NCI-H1417 (cell line): ENCODE data around the gene RNLS.

Experiments used
- DNase-seq, 3 experiments: peaks; one replicate each; lab custom pipeline; 2025; lab: John Stamatoyannopoulos, UW

RNLS gene

GRCh38 chr10:88582806-88583583 lies at the start of gene RNLS:
TSS of gene RNLS (minus strand) at chr10:88583318.
- DNase-seq = peak; percentile 66 to 74 (median 70)

- no peak for DNase-seq
Measured at GRCh38 chr10:88624840-88625239, 41.7 kb upstream of the RNLS start.

GRCh38 chr10:88623835-88624234 lies 40.7 kb upstream of the RNLS start:
- no peak for DNase-seq

- DNase-seq = no peak
Measured at GRCh38 chr10:88620441-88620840, 37.3 kb upstream of the RNLS start.

GRCh38 chr10:88618496-88618895 lies 35.4 kb upstream of the RNLS start:
- DNase-seq = no peak

GRCh38 chr10:88617772-88618300 lies 34.7 kb upstream of the RNLS start:
- DNase-seq = no peak

GRCh38 chr10:88616250-88616977 lies 33.3 kb upstream of the RNLS start:
- no peak for DNase-seq

- no peak for DNase-seq
Measured at GRCh38 chr10:88608780-88609179, 25.7 kb upstream of the RNLS start.

GRCh38 chr10:88608052-88608732 lies 25.1 kb upstream of the RNLS start:
- DNase-seq = no peak

GRCh38 chr10:88598055-88598454 lies 14.9 kb upstream of the RNLS start:
- DNase-seq = no peak

- no peak for DNase-seq
Measured at GRCh38 chr10:88594482-88594881, 11.4 kb upstream of the RNLS start.

GRCh38 chr10:88592906-88593305 lies 9.8 kb upstream of the RNLS start:
- DNase-seq = no peak

GRCh38 chr10:88592381-88592780 lies 9.3 kb upstream of the RNLS start:
- no peak for DNase-seq

- DNase-seq = no peak
Measured at GRCh38 chr10:88586462-88586861, 3.3 kb upstream of the RNLS start, which contains the start of gene LIPJ. TSS of gene LIPJ (plus strand) at chr10:88586762. CDS start at chr10:88590688, 3,926 bp downstream.

- no peak for DNase-seq
Measured at GRCh38 chr10:88583584-88583957, 453 bp upstream of the RNLS start.

GRCh38 chr10:88582411-88582805 lies 710 bp downstream of the RNLS start:
- DNase-seq = no peak

- peak in 1 of 3 experiments; percentile 57 for DNase-seq
Measured at GRCh38 chr10:88565072-88565471, 18.0 kb downstream of the RNLS start.

GRCh38 chr10:88562152-88562551 lies 21.0 kb downstream of the RNLS start:
- no peak for DNase-seq

GRCh38 chr10:88557658-88558057 lies 25.5 kb downstream of the RNLS start:
- DNase-seq = no peak

- DNase-seq = no peak
Measured at GRCh38 chr10:88557256-88557655, 25.9 kb downstream of the RNLS start.

GRCh38 chr10:88555190-88555908 lies 27.8 kb downstream of the RNLS start:
- no peak for DNase-seq
